WTC11 (cell line): ENCODE results near the gene RBM4.

ENCODE experiments used
- KAT7 ChIP-seq: sonication (generic); formaldehyde crosslinking; IDR thresholded peaks from 2 replicates; pipeline ENCODE4 v1.8.1; 2023; ENCODE audit warnings: missing genetic modification reagents, mild to moderate bottlenecking, borderline replicate concordance
- TCF7 ChIP-seq: sonication (generic); formaldehyde crosslinking; IDR thresholded peaks from 2 replicates; pipeline ENCODE4 v1.8.0; 2022; ENCODE audit warnings: mild to moderate bottlenecking, low read depth, missing genetic modification reagents, moderate library complexity
- TF ChIP-seq, protein P1 (sequence below): sonication (generic); formaldehyde crosslinking; conservative IDR thresholded peaks from 2 replicates; pipeline ENCODE4 v1.8.1; 2022; ENCODE audit warnings: mild to moderate bottlenecking, missing genetic modification reagents
- TF ChIP-seq, protein P2 (sequence below): sonication (generic); formaldehyde crosslinking; IDR thresholded peaks from 2 replicates; pipeline ENCODE4 v1.8.0; 2022; ENCODE audit warnings: mild to moderate bottlenecking, missing genetic modification reagents
- TF ChIP-seq, protein P3 (sequence below): sonication (generic); formaldehyde crosslinking; IDR thresholded peaks from 2 replicates; pipeline ENCODE4 v1.8.1; 2023; ENCODE audit warnings: mild to moderate bottlenecking, missing genetic modification reagents

DNA sequence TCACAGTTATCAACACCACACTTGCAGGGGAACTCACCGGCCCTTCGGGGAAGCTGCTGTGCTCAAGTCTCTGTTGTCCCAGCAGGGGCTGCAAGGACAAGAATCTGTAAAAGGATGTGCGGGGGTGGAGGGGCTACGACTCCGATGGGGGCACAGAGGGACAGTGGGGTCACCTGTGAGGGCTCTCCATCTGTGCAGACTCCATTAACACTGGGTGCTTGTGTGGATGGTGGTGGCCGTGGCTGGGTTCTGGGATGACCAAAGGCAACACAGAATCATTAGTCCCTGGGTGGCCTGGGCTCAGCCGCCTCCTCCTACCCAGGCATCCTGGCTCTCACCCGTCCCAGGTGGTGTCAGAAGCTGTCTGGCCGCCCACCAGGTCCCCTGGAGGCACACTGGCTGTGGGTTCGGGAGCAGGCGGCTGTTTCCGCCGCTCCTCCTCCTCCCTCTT, 49.4 kb downstream of the RBM4 start:
- TF ChIP-seq, protein P1, sequence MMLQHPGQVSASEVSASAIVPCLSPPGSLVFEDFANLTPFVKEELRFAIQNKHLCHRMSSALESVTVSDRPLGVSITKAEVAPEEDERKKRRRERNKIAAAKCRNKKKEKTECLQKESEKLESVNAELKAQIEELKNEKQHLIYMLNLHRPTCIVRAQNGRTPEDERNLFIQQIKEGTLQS (CRISPR knock-in tag), result no peak
- TF ChIP-seq KAT7 (CRISPR knock-in tag) (no peak), TCF7 (CRISPR knock-in tag) (no peak)
- TF ChIP-seq, protein P2, sequence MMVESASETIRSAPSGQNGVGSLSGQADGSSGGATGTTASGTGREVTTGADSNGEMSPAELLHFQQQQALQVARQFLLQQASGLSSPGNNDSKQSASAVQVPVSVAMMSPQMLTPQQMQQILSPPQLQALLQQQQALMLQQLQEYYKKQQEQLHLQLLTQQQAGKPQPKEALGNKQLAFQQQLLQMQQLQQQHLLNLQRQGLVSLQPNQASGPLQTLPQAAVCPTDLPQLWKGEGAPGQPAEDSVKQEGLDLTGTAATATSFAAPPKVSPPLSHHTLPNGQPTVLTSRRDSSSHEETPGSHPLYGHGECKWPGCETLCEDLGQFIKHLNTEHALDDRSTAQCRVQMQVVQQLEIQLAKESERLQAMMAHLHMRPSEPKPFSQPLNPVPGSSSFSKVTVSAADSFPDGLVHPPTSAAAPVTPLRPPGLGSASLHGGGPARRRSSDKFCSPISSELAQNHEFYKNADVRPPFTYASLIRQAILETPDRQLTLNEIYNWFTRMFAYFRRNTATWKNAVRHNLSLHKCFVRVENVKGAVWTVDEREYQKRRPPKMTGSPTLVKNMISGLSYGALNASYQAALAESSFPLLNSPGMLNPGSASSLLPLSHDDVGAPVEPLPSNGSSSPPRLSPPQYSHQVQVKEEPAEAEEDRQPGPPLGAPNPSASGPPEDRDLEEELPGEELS (CRISPR knock-in tag), result no peak
- TF ChIP-seq, protein P3, sequence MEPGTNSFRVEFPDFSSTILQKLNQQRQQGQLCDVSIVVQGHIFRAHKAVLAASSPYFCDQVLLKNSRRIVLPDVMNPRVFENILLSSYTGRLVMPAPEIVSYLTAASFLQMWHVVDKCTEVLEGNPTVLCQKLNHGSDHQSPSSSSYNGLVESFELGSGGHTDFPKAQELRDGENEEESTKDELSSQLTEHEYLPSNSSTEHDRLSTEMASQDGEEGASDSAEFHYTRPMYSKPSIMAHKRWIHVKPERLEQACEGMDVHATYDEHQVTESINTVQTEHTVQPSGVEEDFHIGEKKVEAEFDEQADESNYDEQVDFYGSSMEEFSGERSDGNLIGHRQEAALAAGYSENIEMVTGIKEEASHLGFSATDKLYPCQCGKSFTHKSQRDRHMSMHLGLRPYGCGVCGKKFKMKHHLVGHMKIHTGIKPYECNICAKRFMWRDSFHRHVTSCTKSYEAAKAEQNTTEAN, result no peak
